Lung (tissue), 12 donors: Measurements from ENCODE around the gene DOCK2. TPM values are rescaled to one million over a fixed set of nuclear protein-coding genes. Genes with fewer than 3 reads are reported as not detected.

Experiments
- ATAC-seq: fragments of 200-7000 bp; cut with Tn5 transposase; one replicate; pipeline ENCODE4 v1.9.1; 2020; ENCODE audit warnings: moderate number of reproducible peaks; ENCODE audit not compliant: insufficient read depth, low FRiP score
- DNase-seq, 3 donors: peaks; one replicate each; pipeline ENCODE4 v3.0.0-alpha.2; 2013 to 2017
- H3K27ac ChIP-seq, 2 donors: one replicate each; pipeline ENCODE4 v1.5.1; 2013; ENCODE audit warnings: mild to moderate bottlenecking in 2 of 2, moderate library complexity in 2 of 2, control low read depth in 1 of 2, inconsistent platforms in 1 of 2, low read depth in 1 of 2, low read length in 1 of 2
- H3K27me3 ChIP-seq, 3 donors: one replicate each; pipeline ENCODE4 v1.5.1; 2013; ENCODE audit warnings: low read length in 2 of 3; ENCODE audit not compliant: control insufficient read depth in 3 of 3, insufficient read depth in 3 of 3
- H3K36me3 ChIP-seq, 4 donors: one replicate each; pipeline ENCODE4 v1.5.1; 2013; ENCODE audit warnings: low read length in 4 of 4, mild to moderate bottlenecking in 1 of 4, moderate library complexity in 1 of 4; ENCODE audit not compliant: control insufficient read depth in 4 of 4, insufficient read depth in 4 of 4
- H3K4me1 ChIP-seq, 5 donors: one replicate each; pipeline ENCODE4 v1.5.1; 2013; ENCODE audit warnings: low read length in 5 of 5, mild to moderate bottlenecking in 2 of 5, moderate library complexity in 1 of 5; ENCODE audit not compliant: control insufficient read depth in 5 of 5, insufficient read depth in 5 of 5
- H3K4me3 ChIP-seq: one replicate; pipeline ENCODE4 v1.5.1; 2013; ENCODE audit warnings: mild to moderate bottlenecking, control low read depth, moderate library complexity
- H3K9ac ChIP-seq, 2 donors: one replicate each; pipeline ENCODE4 v1.5.1; 2013; ENCODE audit warnings: low read length in 2 of 2, control low read depth in 1 of 2; ENCODE audit not compliant: insufficient read depth in 1 of 2
- H3K9me3 ChIP-seq, 4 donors: one replicate each; pipeline ENCODE4 v1.5.1; 2013; ENCODE audit warnings: low read length in 3 of 4, mild to moderate bottlenecking in 1 of 4, moderate library complexity in 1 of 4; ENCODE audit not compliant: control insufficient read depth in 4 of 4, insufficient read depth in 3 of 4
- WGBS, 2 donors: extraction: QIAGEN DNeasy Blood & Tissue Kit; methylation state at CpG; one replicate each; pipeline ENCODE4 v1.1.7; 2013; 5-methylcytosine and 5-hydroxymethylcytosine counted together
- polyA plus RNA-seq, 2 donors: library from polyadenylated mRNA; stranded (reverse); fragments of 200-250 nt; gene quantifications; one replicate each; pipeline ENCODE4 v1.2.1, GENCODE V29; 2013
- total RNA-seq, 2 donors: library from RNA; depleted of rRNA in 1 of 2; stranded (reverse); fragments of >200 nt in 1 of 2; gene quantifications; one replicate each; pipeline ENCODE4 v1.2.1, GENCODE V29; 2014 to 2021
- TF ChIP-seq, protein P1 (sequence below): IDR thresholded peaks from 2 replicates; pipeline ENCODE4 v1.5.1; 2012; ENCODE audit warnings: mild to moderate bottlenecking; ENCODE audit errors: control extremely low read depth, extremely low read depth
- donor health status: control.
- donor health status: control.
- donor health status: Bipolar disorder and iron deficiency.
- donor health status: healthy.
- donor health status: DM: yes; HTN: yes; CAD: no.

The DOCK2 gene
- total and polyA plus RNA-seq, 4 donors = 9.6 to 66.6 (median 43.4) TPM

DNA sequence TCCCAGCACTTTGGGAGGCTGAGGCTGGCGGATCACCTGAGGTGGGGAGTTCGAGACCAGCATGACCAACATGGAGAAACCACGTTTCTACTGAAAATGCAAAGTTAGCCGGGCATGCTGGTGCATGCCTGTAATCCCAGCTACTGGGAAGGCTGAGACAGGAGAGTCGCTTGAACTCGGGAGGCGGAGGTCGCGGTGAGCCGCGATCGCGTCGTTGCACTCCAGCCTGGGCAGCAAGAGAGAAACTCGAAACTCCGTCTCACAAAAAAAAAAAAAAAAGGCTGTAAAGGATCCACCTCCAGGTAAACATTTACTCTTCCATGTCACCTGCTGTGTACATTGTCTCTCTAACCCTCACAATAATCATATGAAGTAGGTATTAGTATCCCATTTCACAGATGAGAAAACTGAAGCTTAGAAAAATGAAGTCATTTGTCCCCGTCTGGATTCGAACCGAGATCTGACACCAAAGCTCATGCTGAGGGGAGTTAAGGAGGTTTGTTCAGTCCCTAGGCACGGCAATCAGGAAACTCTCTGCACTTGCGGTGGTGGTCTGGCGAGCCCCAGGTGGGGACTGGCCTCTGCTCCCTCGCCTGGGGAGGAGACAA is 494 bp upstream of the DOCK2 start:
- peaks cover 0 to 18% (median 12%) of the 10 kb centered on the region in 3 donors for H3K27me3 ChIP-seq
- H3K4me3 ChIP-seq = no peak overlapping the region
- no peak for ATAC-seq
- H3K4me1 ChIP-seq = peaks cover 0 to 6% (median 0%) of the 10 kb centered on the region in 5 donors
- no peak overlapping the region for H3K9ac ChIP-seq
- TF ChIP-seq, protein P1, sequence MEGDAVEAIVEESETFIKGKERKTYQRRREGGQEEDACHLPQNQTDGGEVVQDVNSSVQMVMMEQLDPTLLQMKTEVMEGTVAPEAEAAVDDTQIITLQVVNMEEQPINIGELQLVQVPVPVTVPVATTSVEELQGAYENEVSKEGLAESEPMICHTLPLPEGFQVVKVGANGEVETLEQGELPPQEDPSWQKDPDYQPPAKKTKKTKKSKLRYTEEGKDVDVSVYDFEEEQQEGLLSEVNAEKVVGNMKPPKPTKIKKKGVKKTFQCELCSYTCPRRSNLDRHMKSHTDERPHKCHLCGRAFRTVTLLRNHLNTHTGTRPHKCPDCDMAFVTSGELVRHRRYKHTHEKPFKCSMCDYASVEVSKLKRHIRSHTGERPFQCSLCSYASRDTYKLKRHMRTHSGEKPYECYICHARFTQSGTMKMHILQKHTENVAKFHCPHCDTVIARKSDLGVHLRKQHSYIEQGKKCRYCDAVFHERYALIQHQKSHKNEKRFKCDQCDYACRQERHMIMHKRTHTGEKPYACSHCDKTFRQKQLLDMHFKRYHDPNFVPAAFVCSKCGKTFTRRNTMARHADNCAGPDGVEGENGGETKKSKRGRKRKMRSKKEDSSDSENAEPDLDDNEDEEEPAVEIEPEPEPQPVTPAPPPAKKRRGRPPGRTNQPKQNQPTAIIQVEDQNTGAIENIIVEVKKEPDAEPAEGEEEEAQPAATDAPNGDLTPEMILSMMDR = no peak
- peaks cover 0 to 10% (median 2%) of the 10 kb centered on the region in 4 donors for H3K9me3 ChIP-seq
- H3K36me3 ChIP-seq = no peaks in the 10 kb centered on the region
- no peak overlapping the region for H3K27ac ChIP-seq
- WGBS, 2 donors = 38 to 43% methylated on average over 23 of the region's 23 CpGs
- DNase-seq = no peak

- Histone ChIP-seq H3K27ac (peak overlapping the region in 1 of 2 donors; percentile 82), H3K4me1 (peaks cover 0 to 6% (median 0%) of the 10 kb centered on the region in 5 donors), H3K9me3 (peaks cover 0 to 10% (median 2%) of the 10 kb centered on the region in 4 donors), H3K36me3 (no peaks in the 10 kb centered on the region), H3K27me3 (peaks cover 0 to 18% (median 12%) of the 10 kb centered on the region in 3 donors), H3K4me3 (peak overlapping the region; percentile 33), H3K9ac (no peak overlapping the region)
- ATAC-seq (no peak), DNase-seq (no peak)
- TF ChIP-seq, protein P1 = no peak
- 7 to 12% methylated on average over 17 to 18 of the region's 18 CpGs for WGBS, 2 donors
Measured at GRCh38 chr5:169637549-169638121, 560 bp downstream of the DOCK2 start.

GRCh38 chr5:169641253-169641652 is 4.2 kb downstream of the DOCK2 start:
- Histone ChIP-seq H3K27me3 (peaks cover 0 to 12% (median 10%) of the 10 kb centered on the region in 3 donors), H3K36me3 (no peaks in the 10 kb centered on the region), H3K4me1 (peaks cover 0 to 6% (median 0%) of the 10 kb centered on the region in 5 donors), H3K4me3 (no peak overlapping the region), H3K9ac (no peak overlapping the region), H3K9me3 (peaks cover 0 to 10% (median 2%) of the 10 kb centered on the region in 4 donors), H3K27ac (no peak overlapping the region)
- TF ChIP-seq, protein P1 = no peak
- DNase-seq (peak; percentile 66 to 88 (median 71)), ATAC-seq (no peak)
- WGBS, 2 donors = 29 to 58% methylated on average over 6 of the region's 6 CpGs
